Activated CD8-positive, alpha-beta memory T cell treated with anti-CD3 and anti-CD28 coated beads, Interleukin-2, amount 50 U/mL, for 48 hours (primary cell): ENCODE results near the gene CCDC183.
"Not testable (repeated sequence)": the region's sequence is repeated elsewhere in the genome, so short reads cannot be mapped to it uniquely, and the experiment has no call there.

Source experiments
- DNase-seq: peaks from one replicate; pipeline ENCODE4 v3.0.0-alpha.2; 2020

The CCDC183 gene

GRCh38 chr9:136796238-136796774, at the start of gene CCDC183:
Gene CCDC183, plus strand, starts transcription at chr9:136796338. Its CDS starts 60 bp downstream, at chr9:136796398.
- no peak for DNase-seq

DNA sequence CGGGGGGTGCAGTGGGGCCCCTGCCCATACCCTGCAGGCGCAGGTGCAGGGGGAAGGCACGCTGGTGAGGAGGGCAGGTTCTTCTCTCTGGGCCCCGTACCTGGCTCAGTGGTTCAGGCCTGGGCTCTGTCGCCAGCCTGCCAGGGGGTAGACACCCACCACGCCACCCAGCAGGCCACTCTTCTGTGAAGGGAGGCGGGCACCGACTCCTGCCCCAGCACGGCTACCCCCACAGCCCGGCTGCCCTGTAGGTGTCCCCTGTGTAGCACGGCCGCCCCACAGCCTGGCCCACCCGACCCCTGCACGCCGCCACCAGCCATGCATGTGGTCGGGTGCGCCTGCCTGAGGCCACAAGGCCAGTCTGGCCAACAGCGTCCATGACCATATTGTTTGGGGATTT, 49.5 kb upstream of the CCDC183 start:
- no peak for DNase-seq

GRCh38 chr9:136747161-136748060, 48.7 kb upstream of the CCDC183 start:
- no peak for DNase-seq

GRCh38 chr9:136748201-136748600, 47.9 kb upstream of the CCDC183 start, which contains the start of gene LCN6:
Gene LCN6, minus strand, starts transcription at chr9:136748525. Its CDS starts 42 bp downstream, at chr9:136748483.
- no peak for DNase-seq

DNA sequence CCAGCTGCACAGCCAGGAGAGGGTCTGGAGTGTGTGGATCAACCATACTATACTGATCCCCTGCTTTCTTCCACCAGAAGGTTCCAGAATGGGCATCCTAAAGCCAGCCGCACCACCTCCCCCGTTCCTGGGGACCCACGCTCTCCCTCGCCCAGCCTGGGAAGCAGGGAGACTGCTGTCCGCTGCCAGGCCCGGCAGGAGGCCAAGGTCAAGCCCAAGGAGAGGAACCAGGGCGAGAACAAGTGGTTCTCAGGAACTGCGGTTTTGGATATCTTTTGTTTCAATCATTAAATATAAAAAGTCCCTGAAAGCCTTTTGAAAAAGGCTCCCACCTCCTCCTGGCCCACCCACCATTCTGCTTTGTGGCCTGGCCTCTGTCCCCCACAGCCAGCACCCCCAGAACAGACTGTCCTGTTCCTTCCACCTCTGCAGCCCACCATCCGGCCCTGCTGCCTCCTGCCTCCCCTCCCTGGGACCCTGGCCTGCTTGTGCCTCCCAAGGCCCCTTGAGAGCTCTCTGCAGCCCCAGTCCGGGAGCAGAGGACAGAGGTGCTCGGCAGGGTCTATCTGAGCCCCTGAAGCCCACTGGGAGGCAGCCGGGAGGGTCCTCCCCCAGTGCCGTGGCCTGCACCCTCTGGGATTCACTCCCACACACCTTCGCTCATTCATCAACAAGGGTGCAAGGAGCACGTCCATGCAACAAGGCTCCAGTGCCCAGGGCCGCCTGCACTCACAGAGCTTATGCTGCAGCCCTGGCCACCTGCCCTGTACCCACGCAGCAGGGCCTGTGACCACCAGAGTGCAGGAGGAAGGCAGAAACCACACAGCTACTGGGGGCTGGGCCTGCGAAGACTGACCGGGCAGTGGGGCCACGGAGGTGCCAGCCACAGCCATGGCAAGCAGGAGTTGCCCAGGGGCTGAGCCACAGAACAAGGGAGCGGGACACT, 47.2 kb upstream of the CCDC183 start:
- DNase-seq: no peak

- DNase-seq: no peak
Observed at GRCh38 chr9:136750526-136750925, 45.6 kb upstream of the CCDC183 start.

DNA sequence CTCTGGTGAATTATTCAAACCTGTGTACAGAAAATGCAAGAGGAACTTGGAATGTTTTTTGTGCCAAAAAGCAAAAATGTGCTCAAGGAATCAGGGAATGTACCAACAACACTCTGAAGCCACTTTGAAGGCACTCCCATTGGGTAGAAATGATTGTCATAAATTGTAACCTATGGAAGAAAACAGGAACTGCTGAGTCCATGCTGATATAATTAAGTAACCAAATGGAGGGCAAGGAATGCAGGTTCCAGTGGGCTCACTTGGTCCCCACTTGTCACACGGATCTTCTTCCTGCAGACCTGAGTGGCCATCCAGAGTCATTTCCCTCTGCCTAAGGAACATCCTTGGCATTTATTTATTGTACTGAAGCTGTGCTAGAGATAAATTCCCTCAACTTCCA, 44.9 kb upstream of the CCDC183 start:
- no peak for DNase-seq

DNA sequence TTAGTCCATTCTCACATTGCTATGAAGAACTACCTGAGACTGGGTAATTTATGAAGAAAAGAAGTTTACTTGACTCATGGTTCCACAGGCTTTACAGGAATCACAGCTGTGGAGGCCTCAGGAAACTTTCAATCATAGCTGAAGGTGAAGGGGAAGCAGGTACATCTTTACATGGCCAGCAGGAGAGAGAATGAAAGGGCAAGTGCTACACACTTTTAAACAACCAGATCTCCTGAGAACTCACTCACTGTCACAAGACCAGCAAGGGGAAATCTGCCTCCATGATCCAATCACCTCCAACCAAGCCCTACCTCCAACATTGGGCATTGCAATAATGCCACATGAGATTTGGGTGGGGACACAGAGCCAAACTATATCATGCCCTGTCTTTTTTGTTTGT, 44.3 kb upstream of the CCDC183 start:
- DNase-seq: no peak

GRCh38 chr9:136753371-136754058, 42.6 kb upstream of the CCDC183 start:
- DNase-seq: no peak

- no peak for DNase-seq
Observed at GRCh38 chr9:136754059-136754572, 42.0 kb upstream of the CCDC183 start.

DNA sequence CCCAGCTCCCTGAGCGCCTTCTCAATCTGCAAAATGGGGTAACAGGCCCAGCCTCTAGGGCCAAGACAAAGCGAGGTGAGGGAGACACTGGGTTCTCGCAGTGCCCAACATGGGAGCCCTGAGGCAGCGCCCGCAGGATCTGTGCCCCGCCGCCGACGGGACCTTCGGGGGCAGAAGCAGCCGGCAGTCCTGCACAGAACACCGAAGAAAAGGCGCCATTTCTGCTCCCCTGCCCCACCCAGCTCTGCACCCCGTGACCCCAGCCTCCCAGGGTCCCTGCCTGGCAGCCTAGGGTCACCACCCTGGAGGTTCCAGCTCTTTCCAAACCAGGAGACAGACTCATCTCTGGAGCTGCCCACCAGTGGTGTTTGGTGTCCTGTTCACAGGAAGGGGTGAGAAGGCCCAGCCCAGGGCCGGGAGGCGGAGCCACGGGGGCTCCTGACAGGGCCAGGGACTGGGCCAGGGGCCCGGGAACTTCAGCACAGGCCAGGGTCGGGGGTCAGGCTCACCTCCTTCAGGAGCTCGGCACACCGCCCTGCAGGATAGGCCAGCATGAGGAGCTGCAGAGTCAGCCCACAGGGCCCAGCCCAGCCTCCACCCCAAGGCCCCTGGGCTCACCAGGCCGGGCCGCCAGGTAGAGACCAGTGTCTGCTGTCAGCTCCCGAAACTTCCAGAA, 41.4 kb upstream of the CCDC183 start:
- DNase-seq: no peak

DNA sequence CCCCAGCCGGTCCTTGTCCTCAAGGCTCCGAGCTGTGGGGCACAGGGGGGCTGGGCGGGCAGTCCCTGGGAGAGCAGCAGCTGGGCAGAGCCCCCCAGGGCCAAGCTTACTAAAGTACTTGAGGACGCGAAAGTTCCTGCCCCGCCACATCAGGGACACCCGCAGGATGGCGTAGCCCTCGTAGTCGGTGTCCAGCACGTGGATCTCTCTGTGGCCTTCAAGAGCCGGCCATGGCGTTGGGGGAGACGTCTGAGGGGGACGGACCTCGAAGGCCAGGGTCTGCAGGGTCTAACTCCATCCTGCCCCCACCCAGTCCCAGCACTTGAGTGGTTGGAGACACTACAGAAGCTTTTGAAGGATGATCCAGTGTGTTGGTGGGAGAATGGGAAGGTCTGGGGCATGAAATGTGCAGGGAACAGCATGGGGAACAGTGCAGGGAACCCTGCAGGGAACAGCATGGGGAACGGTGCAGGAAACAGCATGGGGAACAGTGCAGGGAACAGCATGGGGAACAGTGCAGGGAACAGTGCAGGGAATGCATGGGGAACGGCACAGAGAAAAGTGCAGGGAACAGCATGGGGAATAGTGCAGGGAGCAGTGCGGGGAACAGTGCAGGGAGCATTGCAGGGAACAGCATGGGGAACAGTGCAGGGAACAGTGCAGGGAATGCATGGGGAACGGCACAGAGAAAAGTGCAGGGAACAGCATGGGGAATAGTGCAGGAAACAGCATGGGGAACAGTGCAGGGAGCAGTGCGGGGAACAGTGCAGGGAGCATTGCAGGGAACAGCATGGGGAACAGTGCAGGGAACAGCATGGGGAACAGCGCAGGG, 40.6 kb upstream of the CCDC183 start:
- DNase-seq: not testable (repeated sequence)

- no peak for DNase-seq
Observed at GRCh38 chr9:136756134-136756438, 40.1 kb upstream of the CCDC183 start.

- no peak for DNase-seq
Observed at GRCh38 chr9:136756836-136757235, 39.3 kb upstream of the CCDC183 start.

DNA sequence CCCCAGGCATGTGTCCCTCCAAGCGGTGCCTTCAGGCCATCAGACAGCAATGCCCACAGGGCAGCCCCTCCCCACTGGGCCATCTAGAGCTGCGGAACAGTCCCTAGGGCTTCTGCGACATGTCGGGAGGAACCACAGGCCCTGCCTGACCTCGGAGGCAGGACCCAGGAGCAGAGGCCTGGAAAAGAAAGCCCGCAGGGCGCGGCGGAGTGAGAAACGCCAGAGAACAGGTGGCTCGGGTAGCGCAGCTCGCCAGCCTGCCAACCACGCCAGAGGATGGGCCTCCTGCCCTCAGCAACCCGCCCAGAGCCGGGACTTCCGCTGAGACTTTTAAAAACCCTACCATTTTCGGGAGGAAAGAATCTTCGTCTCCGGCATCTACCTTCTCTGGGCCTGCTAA, 38.8 kb upstream of the CCDC183 start:
- DNase-seq: no peak

GRCh38 chr9:136757751-136758140, 38.4 kb upstream of the CCDC183 start:
- DNase-seq: no peak

DNA sequence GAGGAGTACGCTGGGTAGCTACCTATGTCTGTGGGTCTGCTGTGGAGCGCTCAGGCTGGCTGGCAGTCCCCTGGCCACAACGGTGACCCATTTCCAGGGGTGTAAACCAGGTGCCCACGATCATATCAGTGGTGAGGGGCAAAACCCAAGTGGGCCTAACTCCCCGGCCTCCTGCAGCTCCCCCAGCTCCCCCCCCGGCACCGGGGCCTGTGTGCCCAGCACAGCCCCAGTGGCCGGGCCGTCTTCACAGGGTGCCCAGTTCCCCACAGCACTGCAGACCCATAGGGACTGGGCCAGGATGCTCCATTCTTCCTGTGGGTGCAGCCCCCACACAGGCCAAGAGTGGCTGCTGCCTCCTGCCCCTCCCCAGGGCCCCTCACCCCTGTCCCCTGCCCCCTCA, 37.1 kb upstream of the CCDC183 start:
- DNase-seq: no peak

GRCh38 chr9:136759436-136760325, 36.5 kb upstream of the CCDC183 start:
- DNase-seq: no peak

DNA sequence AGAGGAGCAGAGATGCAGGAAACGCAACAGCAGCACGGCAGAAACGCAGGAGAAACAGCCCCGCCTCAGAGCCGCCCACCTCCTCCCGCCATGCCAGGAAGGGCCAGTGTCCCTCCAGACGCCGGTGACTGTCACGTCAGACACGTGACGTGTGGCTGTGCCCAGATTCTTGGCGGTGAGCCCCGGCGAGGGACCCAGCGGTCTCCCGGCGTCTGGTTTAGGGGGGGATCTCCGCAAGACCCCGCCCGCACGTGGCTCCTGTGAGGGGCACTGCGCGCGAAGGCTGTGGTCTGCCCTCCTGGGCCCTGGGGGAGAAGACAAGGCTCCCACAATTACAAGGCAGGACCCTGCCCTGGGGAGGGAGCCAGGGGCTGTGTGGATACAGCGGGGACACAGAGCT, 35.7 kb upstream of the CCDC183 start:
- DNase-seq: no peak
